Nephron (organoid): ENCODE measurements around the gene RNF222.

Experiments
- H3K27ac Mint-ChIP-seq, 3 experiments: 2 replicates each; pipeline ENCODE4 v1.8.0; 2020; ENCODE audit warnings: mixed read lengths in 3 of 3, mild to moderate bottlenecking in 2 of 3, moderate library complexity in 1 of 3
- H3K27me3 Mint-ChIP-seq: 2 replicates; pipeline ENCODE4 v1.8.0; 2021; ENCODE audit warnings: low read depth, mild to moderate bottlenecking, moderate library complexity, mixed read lengths
- H3K36me3 Mint-ChIP-seq: 2 replicates; pipeline ENCODE4 v1.8.0; 2020; ENCODE audit warnings: low read depth, mixed read lengths
- H3K4me1 Mint-ChIP-seq: 2 replicates; pipeline ENCODE4 v1.8.0; 2020; ENCODE audit warnings: mixed read lengths
- H3K4me3 Mint-ChIP-seq, 3 experiments: 2 replicates each; pipeline ENCODE4 v1.8.0; 2020; ENCODE audit warnings: mild to moderate bottlenecking in 3 of 3, mixed read lengths in 3 of 3, moderate library complexity in 2 of 3
- H3K9me3 Mint-ChIP-seq: 2 replicates; pipeline ENCODE4 v1.8.0; 2020; ENCODE audit warnings: mixed read lengths
- CTCF ChIP-seq, 3 experiments: fragments of 200-600 bp; sonication (generic); IDR thresholded peaks; one replicate each; pipeline ENCODE4 v1.5.0; 2021; ENCODE audit warnings: antibody characterized with exemption in 3 of 3; ENCODE audit not compliant: unreplicated experiment in 3 of 3

RNF222 gene

GRCh38 chr17:8439681-8440080, 42.1 kb upstream of the RNF222 start:
- Mint-ChIP-seq H3K27ac (no peak overlapping the region), H3K4me1 (peaks cover 25% of the 10 kb centered on the region), H3K27me3 (no peaks in the 10 kb centered on the region), H3K36me3 (peaks cover 23% of the 10 kb centered on the region), H3K4me3 (peak overlapping the region in 2 of 3 experiments; percentile 19 to 56), H3K9me3 (no peaks in the 10 kb centered on the region)
- no peak for TF ChIP-seq CTCF (IDR thresholded peaks at IDR 0.05; ENCODE audit: unreplicated experiment in 3 of 3)

GRCh38 chr17:8438441-8438840, 40.8 kb upstream of the RNF222 start:
- Mint-ChIP-seq H3K4me3 (peak overlapping the region in 1 of 3 experiments; percentile 73), H3K9me3 (no peaks in the 10 kb centered on the region), H3K4me1 (peaks cover 25% of the 10 kb centered on the region), H3K27ac (no peak overlapping the region), H3K27me3 (no peaks in the 10 kb centered on the region), H3K36me3 (peaks cover 13% of the 10 kb centered on the region)
- no peak for TF ChIP-seq CTCF (IDR thresholded peaks at IDR 0.05; ENCODE audit: unreplicated experiment in 3 of 3)

- peaks cover 10% of the 10 kb centered on the region for H3K36me3 Mint-ChIP-seq
These were observed 39.2 kb upstream of the RNF222 start for GRCh38 chr17:8436844-8437171.

GRCh38 chr17:8436169-8436843, 38.7 kb upstream of the RNF222 start:
- Mint-ChIP-seq H3K9me3 (no peaks in the 10 kb centered on the region), H3K4me3 (peak overlapping the region; percentile 89 to 94 (median 94)), H3K27me3 (no peaks in the 10 kb centered on the region), H3K4me1 (peaks cover 19% of the 10 kb centered on the region), H3K36me3 (peaks cover 10% of the 10 kb centered on the region), H3K27ac (peak overlapping the region; percentile 75 to 97 (median 90))
- no peak for TF ChIP-seq CTCF (IDR thresholded peaks at IDR 0.05; ENCODE audit: unreplicated experiment in 3 of 3)

More at GRCh38 chr17:8436844-8437171, 39.2 kb upstream of the RNF222 start:
- TF ChIP-seq CTCF (IDR thresholded peaks at IDR 0.05; ENCODE audit: unreplicated experiment in 3 of 3): no peak
- Mint-ChIP-seq H3K27me3 (no peaks in the 10 kb centered on the region), H3K9me3 (no peaks in the 10 kb centered on the region), H3K27ac (peak overlapping the region; percentile 75 to 97 (median 90)), H3K4me3 (peak overlapping the region; percentile 89 to 94 (median 94)), H3K4me1 (peaks cover 23% of the 10 kb centered on the region)

- Mint-ChIP-seq H3K4me3 (peak within 1 kb of the TSS; percentile 89 to 95 (median 94)), H3K27me3 (no peaks in the 10 kb centered on the region), H3K27ac (peak within 1 kb of the TSS; percentile 75 to 97 (median 97)), H3K9me3 (no peaks in the 10 kb centered on the region), H3K36me3 (peaks cover 5% of the 10 kb centered on the region), H3K4me1 (peaks cover 13% of the 10 kb centered on the region)
- no peak for TF ChIP-seq CTCF (IDR thresholded peaks at IDR 0.05; ENCODE audit: unreplicated experiment in 3 of 3)
These were observed 37.9 kb upstream of the RNF222 start, which contains the start of gene NDEL1 for GRCh38 chr17:8435245-8436168. Gene NDEL1, plus strand, starts transcription at chr17:8435884. Its CDS starts 8,388 bp downstream, at chr17:8444272.
